ENCODE measurements around the gene LCE2D. TPM values are rescaled to one million over a fixed set of nuclear protein-coding genes. Genes with fewer than 3 reads are reported as not detected.

Gene LCE2D
- total RNA-seq, 1 experiment from 2014 or later, result not detected

GRCh38 chr1:152656459-152656858 lies 6.7 kb upstream of the LCE2D start (continued):
- TF ChIP-seq CBX3 (IDR thresholded peaks at IDR 0.05; ENCODE audit: low read depth) (no peak), FOSL1 (IDR thresholded peaks at IDR 0.05; ENCODE audit: low read depth) (no peak), JUND (IDR thresholded peaks at IDR 0.05) (no peak), EZH2 (IDR thresholded peaks at IDR 0.05) (no peak), SIN3A (IDR thresholded peaks at IDR 0.05; ENCODE audit: low read depth) (no peak), POLR2AphosphoS5 (IDR thresholded peaks at IDR 0.05; ENCODE audit: low read depth, low read length) (no peak), ELF1 (IDR thresholded peaks at IDR 0.05; ENCODE audit: borderline replicate concordance, low read depth) (no peak), REST (IDR thresholded peaks at IDR 0.05; ENCODE audit: low read depth) (no peak)

DNA sequence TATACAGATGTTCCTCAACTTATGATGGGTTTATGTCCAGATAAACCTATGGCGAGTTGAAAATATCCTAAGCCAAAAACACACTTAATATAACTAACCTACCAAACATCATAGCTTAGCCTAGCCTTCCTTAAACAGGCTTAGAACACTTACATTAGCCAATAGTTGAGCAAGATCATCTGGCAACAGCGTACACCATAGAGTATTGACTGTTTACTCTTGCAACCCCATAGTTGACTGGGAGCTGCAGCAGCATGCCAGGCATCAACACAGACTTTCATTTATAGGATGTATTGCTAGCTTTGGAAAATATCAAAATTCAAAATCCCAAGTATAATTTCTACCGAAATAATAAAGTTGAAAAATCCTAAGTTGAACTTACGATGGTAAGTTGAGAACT lies 5.5 kb upstream of the LCE2D start:
- Histone ChIP-seq H3K4me2 (ENCODE audit: low read length) (no peak overlapping the region), H2AFZ (ENCODE audit: low read depth, low read length, poor library complexity, severe bottlenecking) (no peak overlapping the region), H3K27me3 (ENCODE audit: insufficient read depth, low read length) (peaks cover 46% of the 10 kb centered on the region), H3K9ac (ENCODE audit: low read length) (no peak overlapping the region), H3K9me2 (ENCODE audit: insufficient read depth) (no peaks in the 10 kb centered on the region), H3K79me2 (ENCODE audit: insufficient read depth, low read length) (no peaks in the 10 kb centered on the region), H4K20me1 (ENCODE audit: insufficient read depth) (no peaks in the 10 kb centered on the region), H3K27ac (ENCODE audit: low read depth, low read length) (no peak overlapping the region), H3K4me3 (replicated peaks in 1 of 2; ENCODE audit: low read depth in 1 of 2, low read length in 2 of 2) (no peak overlapping the region), H3K9me3 (ENCODE audit: control insufficient read depth in 1 of 2, insufficient read depth in 1 of 2, low read depth in 1 of 2, low read length in 2 of 2) (no peaks in the 10 kb centered on the region), H3K36me3 (ENCODE audit: control insufficient read depth in 1 of 2, insufficient read depth in 2 of 2, low read length in 2 of 2) (no peaks in the 10 kb centered on the region), H3K4me1 (ENCODE audit: control insufficient read depth in 1 of 2, insufficient read depth in 2 of 2, low read length in 2 of 2) (no peaks in the 10 kb centered on the region)
- BruUV-seq (replicated peaks), result no TSS peak
- POLR2A ChIA-PET, result no interaction called here
- CTCF ChIA-PET, result interaction anchor here (0.9 kb wide), 1 partner anchor 213 kb away, joined by 3 read pairs; no protein-coding TSS in a partner anchor
- intact Hi-C loops (cut with micrococcal nuclease), result no loop called here
- no peak for TF ChIP-seq FOSL1 (IDR thresholded peaks at IDR 0.05; ENCODE audit: low read depth)
- no peak for TF ChIP-seq CEBPB (IDR thresholded peaks at IDR 0.05; ENCODE audit: low read depth)
- TF ChIP-seq ELF1 (IDR thresholded peaks at IDR 0.05; ENCODE audit: borderline replicate concordance, low read depth), result no peak
- TF ChIP-seq POLR2A (IDR thresholded peaks at IDR 0.05; ENCODE audit: borderline replicate concordance, extremely low read depth, insufficient read depth, insufficient read length), result no peak
- TF ChIP-seq, protein P1, sequence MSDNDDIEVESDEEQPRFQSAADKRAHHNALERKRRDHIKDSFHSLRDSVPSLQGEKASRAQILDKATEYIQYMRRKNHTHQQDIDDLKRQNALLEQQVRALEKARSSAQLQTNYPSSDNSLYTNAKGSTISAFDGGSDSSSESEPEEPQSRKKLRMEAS (IDR thresholded peaks at IDR 0.05), result no peak
- TF ChIP-seq EZH2 (IDR thresholded peaks at IDR 0.05), result no peak
- TF ChIP-seq ZNF274 (IDR thresholded peaks at IDR 0.05; ENCODE audit: low read depth, low read length), result no peak
- TF ChIP-seq JUND (IDR thresholded peaks at IDR 0.05), result no peak
- no peak for TF ChIP-seq REST (IDR thresholded peaks at IDR 0.05; ENCODE audit: low read depth)
- no peak for TF ChIP-seq SRF (IDR thresholded peaks at IDR 0.05; ENCODE audit: low read depth)
- TF ChIP-seq, protein P2, sequence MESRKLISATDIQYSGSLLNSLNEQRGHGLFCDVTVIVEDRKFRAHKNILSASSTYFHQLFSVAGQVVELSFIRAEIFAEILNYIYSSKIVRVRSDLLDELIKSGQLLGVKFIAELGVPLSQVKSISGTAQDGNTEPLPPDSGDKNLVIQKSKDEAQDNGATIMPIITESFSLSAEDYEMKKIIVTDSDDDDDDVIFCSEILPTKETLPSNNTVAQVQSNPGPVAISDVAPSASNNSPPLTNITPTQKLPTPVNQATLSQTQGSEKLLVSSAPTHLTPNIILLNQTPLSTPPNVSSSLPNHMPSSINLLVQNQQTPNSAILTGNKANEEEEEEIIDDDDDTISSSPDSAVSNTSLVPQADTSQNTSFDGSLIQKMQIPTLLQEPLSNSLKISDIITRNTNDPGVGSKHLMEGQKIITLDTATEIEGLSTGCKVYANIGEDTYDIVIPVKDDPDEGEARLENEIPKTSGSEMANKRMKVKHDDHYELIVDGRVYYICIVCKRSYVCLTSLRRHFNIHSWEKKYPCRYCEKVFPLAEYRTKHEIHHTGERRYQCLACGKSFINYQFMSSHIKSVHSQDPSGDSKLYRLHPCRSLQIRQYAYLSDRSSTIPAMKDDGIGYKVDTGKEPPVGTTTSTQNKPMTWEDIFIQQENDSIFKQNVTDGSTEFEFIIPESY (IDR thresholded peaks at IDR 0.05; ENCODE audit: extremely low read depth, insufficient replicate concordance, low read length), result no peak
- RAD21 ChIA-PET (ENCODE audit: low non-redundant PET in 1 of 2, low total read pairs in 2 of 2, uncharacterized antibody in 2 of 2, unreplicated experiment in 2 of 2), result no interaction called here
- DNase-seq (ENCODE audit: low read depth, low spot score) (no peak), ATAC-seq (no peak)

Data from HCT116 (cell line).